Measurements from ENCODE around the gene C10orf90. TPM values are rescaled to one million over a fixed set of nuclear protein-coding genes. Genes with fewer than 3 reads are reported as not detected.

Gene C10orf90
- total and polyA plus RNA-seq, 2 of the 8 experiments (the other 6 are each of a cell fraction or from before 2014, with no cell fraction given), result 0.21 TPM; not detected in 1

DNA sequence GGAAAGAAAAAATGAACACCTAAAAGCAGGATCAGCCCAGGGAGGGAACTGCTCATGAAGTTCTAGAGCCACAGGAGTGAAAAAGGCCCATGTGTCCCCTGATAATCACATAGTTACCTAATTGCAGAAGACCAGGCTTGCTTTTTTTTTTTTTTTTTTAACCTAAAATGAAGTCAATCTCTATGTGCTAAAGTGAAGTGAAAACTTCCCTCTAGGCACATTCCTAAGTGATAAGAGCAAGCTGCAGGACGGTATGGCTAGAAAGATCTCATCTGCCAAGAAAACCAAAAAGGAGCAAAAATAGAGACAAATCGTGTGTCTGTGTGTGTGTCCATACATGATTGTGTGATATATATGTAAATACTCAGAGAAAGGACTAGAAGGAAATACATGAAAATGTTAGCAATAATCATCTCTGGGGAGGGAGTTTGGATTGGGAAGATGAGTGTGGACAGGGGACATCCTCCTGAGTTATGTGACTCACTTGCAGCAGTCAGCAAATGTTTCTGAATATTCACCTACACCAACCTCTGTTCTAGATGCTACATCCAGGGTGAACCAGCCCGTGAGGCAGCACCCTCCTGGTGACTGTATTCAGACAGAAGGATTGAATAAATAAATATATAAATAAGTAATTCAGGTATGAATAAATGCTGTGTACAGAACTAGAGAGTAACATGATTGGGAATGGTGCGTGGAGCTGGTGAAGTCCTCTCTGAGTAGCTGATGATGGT is 76.4 kb downstream of the C10orf90 start:
- H2BK5ac ChIP-seq (ENCODE audit: low read depth, low read length), result no peak overlapping the region
- H3K27ac ChIP-seq (ENCODE audit: low read depth, low read length), result no peak overlapping the region
- no peaks in the 10 kb centered on the region for H3K9me3 ChIP-seq (ENCODE audit: insufficient read depth in 2 of 2, low read depth in 1 of 2, low read length in 1 of 2)
- H3K23me2 ChIP-seq (ENCODE audit: low read depth, low read length), result no peaks in the 10 kb centered on the region
- H3K4me2 ChIP-seq (ENCODE audit: insufficient read depth in 1 of 2, low read depth in 2 of 2, low read length in 2 of 2), result no peak overlapping the region
- FAIRE-seq (no peak), DNase-seq (ENCODE audit: low read depth in 1 of 2, low spot score in 2 of 2) (no peak)
- H3K18ac ChIP-seq (ENCODE audit: extremely low read depth, low read length), result no peak overlapping the region
- no peaks in the 10 kb centered on the region for H3K36me3 ChIP-seq (ENCODE audit: control insufficient read depth in 2 of 4, insufficient read depth in 4 of 4, low read length in 3 of 4)
- H2BK120ac ChIP-seq (replicated peaks; ENCODE audit: low read depth, low read length), result no peak overlapping the region
- no peak overlapping the region for H2AK5ac ChIP-seq (ENCODE audit: low read depth, low read length)
- WGBS, 2 experiments (ENCODE audit: extremely low coverage in 1 of 2, insufficient coverage in 1 of 2, insufficient read length in 1 of 2, insufficient replicate concordance in 2 of 2, low coverage in 1 of 2, low lambda C conversion rate in 2 of 2, missing lambda C conversion rate in 1 of 2), result 92% methylated on average over 4 of the region's 4 CpGs; no CpG with 5 or more reads in 1 of the 2 experiments
- no peak overlapping the region for H3K14ac ChIP-seq (ENCODE audit: insufficient read length)
- H3K27me3 ChIP-seq (replicated peaks in 1 of 4; ENCODE audit: control insufficient read depth in 3 of 4, extremely low read depth in 1 of 4, insufficient read depth in 3 of 4, low read length in 3 of 4), result no peaks in the 10 kb centered on the region
- no peak overlapping the region for H3K56ac ChIP-seq (replicated peaks; ENCODE audit: insufficient read length, low read depth, low read length)
- H3K4me1 ChIP-seq (replicated peaks in 1 of 4; ENCODE audit: control insufficient read depth in 3 of 4, insufficient read depth in 4 of 4, low read length in 3 of 4), result no peaks in the 10 kb centered on the region
- H2BK20ac ChIP-seq (ENCODE audit: low read length), result no peak overlapping the region
- H2BK12ac ChIP-seq (ENCODE audit: low read depth, low read length), result no peak overlapping the region
- ChIA-PET CTCF (ENCODE audit: partially characterized antibody) (no interaction called here), POLR2A (ENCODE audit: partially characterized antibody) (no interaction called here)
- no peak overlapping the region for H4K8ac ChIP-seq (ENCODE audit: extremely low read depth, insufficient read depth, low read length)
- no peak overlapping the region for H3K23ac ChIP-seq (ENCODE audit: insufficient read length)
- no peaks in the 10 kb centered on the region for H3K79me2 ChIP-seq (ENCODE audit: control insufficient read depth in 1 of 2, insufficient read depth in 2 of 2, low read length in 2 of 2)
- H2AFZ ChIP-seq (ENCODE audit: low read length), result no peak overlapping the region; the same call in 1 of the 2 replicates
- H3K79me1 ChIP-seq (ENCODE audit: low read depth, low read length), result no peaks in the 10 kb centered on the region
- H3K9ac ChIP-seq (replicated peaks in 1 of 4; ENCODE audit: extremely low read depth in 1 of 4, low read depth in 3 of 4, low read length in 3 of 4), result no peak overlapping the region
- no peaks in the 10 kb centered on the region for H4K20me1 ChIP-seq (replicated peaks in 1 of 2; ENCODE audit: control insufficient read depth in 1 of 2, insufficient read depth in 2 of 2, low read length in 2 of 2)
- no peak overlapping the region for H4K91ac ChIP-seq (replicated peaks; ENCODE audit: insufficient read length, low read length)
- no peak overlapping the region for H2BK15ac ChIP-seq (ENCODE audit: low read length)
- no peak overlapping the region for H4K5ac ChIP-seq (ENCODE audit: insufficient read length, low read depth, low read length)
- no peak overlapping the region for H3K4ac ChIP-seq (replicated peaks; ENCODE audit: insufficient read length, low read depth, low read length)
- no peak overlapping the region for H3K4me3 ChIP-seq (ENCODE audit: extremely low read depth in 1 of 4, insufficient read depth in 2 of 4, low read depth in 3 of 4, low read length in 4 of 4)
- TF ChIP-seq BRCA1 (IDR thresholded peaks at IDR 0.05; ENCODE audit: low read depth, low read length) (no peak), RNF2 (IDR thresholded peaks at IDR 0.05; ENCODE audit: borderline replicate concordance, low read depth, low read length, missing control alignments, poor library complexity, severe bottlenecking) (no peak), POU5F1 (IDR thresholded peaks at IDR 0.05; ENCODE audit: low read depth, low read length) (no peak), TBP (IDR thresholded peaks at IDR 0.05; ENCODE audit: low read depth, low read length) (no peak), RBBP5 (IDR thresholded peaks at IDR 0.05; ENCODE audit: borderline replicate concordance, low read depth, low read length) (no peak), BCL11A (IDR thresholded peaks at IDR 0.05; ENCODE audit: low read depth in 2 of 2, low read length in 2 of 2) (no peak), SIRT6 (IDR thresholded peaks at IDR 0.05; ENCODE audit: low read length) (no peak), CBX5 (IDR thresholded peaks at IDR 0.05; ENCODE audit: low read depth, low read length) (no peak), SP4 (IDR thresholded peaks at IDR 0.05; ENCODE audit: low read length) (no peak), JUN (IDR thresholded peaks at IDR 0.05; ENCODE audit: low read depth, low read length) (no peak), JUND (IDR thresholded peaks at IDR 0.05; ENCODE audit: low read length) (no peak), GTF2F1 (IDR thresholded peaks at IDR 0.05; ENCODE audit: borderline replicate concordance, low read depth, low read length) (no peak)
- TF ChIP-seq, protein P1, sequence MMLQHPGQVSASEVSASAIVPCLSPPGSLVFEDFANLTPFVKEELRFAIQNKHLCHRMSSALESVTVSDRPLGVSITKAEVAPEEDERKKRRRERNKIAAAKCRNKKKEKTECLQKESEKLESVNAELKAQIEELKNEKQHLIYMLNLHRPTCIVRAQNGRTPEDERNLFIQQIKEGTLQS (IDR thresholded peaks at IDR 0.05; ENCODE audit: insufficient read depth, low read depth, low read length), result no peak

All from H1 (cell line).